Measurements from ENCODE around the gene CCDC197.

CCDC197 gene

GRCh38 chr14:94040796-94041195, 43.7 kb downstream of the CCDC197 start:
- Mint-ChIP-seq H3K36me3 (ENCODE audit: low read depth) (peaks cover 4% of the 10 kb centered on the region), H3K9me3 (no peaks in the 10 kb centered on the region), H3K27me3 (no peaks in the 10 kb centered on the region), H3K4me3 (no peak overlapping the region), H3K27ac (no peak overlapping the region), H3K4me1 (peaks cover 3% of the 10 kb centered on the region)
- ATAC-seq = no peak
- DNase-seq = no peak

GRCh38 chr14:94041551-94042346, 44.6 kb downstream of the CCDC197 start:
- DNase-seq (no peak), ATAC-seq (no peak)
- Mint-ChIP-seq H3K36me3 (ENCODE audit: low read depth) (peaks cover 4% of the 10 kb centered on the region), H3K9me3 (no peaks in the 10 kb centered on the region), H3K27me3 (no peaks in the 10 kb centered on the region), H3K4me3 (no peak overlapping the region), H3K4me1 (peaks cover 1% of the 10 kb centered on the region), H3K27ac (no peak overlapping the region)

DNA sequence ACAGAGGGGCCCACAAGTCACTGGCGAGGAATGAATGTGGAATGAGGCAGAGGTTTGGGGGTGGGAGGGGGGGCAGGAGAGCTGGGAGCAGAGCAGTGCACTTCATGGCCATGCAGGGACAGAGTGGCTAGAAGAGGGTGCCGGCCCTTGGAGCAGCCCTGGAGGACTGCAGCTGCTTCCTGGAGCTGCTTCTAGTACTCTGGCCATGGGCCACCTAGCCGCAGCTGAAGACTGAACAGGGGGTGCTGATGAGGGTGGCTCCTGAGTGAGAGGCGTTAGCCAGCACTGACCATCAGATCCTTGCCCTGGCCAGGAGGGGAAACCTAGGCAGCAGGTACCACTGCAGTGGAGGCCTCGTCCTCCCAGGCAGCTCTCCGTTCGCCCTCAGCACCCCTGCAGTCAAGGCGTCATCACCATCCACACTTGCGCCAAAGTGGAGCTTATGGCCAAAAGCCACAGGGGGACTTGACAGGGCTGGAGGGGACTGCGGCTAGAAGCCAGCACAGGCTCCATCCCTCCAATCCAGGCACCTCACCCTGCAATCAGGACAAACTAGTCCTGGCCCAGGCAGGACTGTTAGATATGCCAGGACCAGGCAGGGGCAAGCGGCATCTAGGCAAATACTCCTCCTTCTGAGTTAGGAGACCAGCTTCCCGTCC, 45.5 kb downstream of the CCDC197 start:
- ATAC-seq (no peak), DNase-seq (no peak)
- peaks cover 10% of the 10 kb centered on the region for H3K36me3 Mint-ChIP-seq (ENCODE audit: low read depth)
- no peak overlapping the region for H3K27ac Mint-ChIP-seq
- no peak overlapping the region for H3K4me3 Mint-ChIP-seq
- no peaks in the 10 kb centered on the region for H3K27me3 Mint-ChIP-seq
- H3K4me1 Mint-ChIP-seq = no peaks in the 10 kb centered on the region
- no peaks in the 10 kb centered on the region for H3K9me3 Mint-ChIP-seq

GRCh38 chr14:94043111-94043755, 46.1 kb downstream of the CCDC197 start:
- DNase-seq = no peak
- Mint-ChIP-seq H3K4me3 (no peak overlapping the region), H3K27me3 (no peaks in the 10 kb centered on the region), H3K9me3 (no peaks in the 10 kb centered on the region), H3K36me3 (ENCODE audit: low read depth) (peaks cover 16% of the 10 kb centered on the region), H3K4me1 (no peaks in the 10 kb centered on the region), H3K27ac (peak overlapping the region; percentile 27)
- ATAC-seq = no peak

GRCh38 chr14:94043756-94044475, 46.8 kb downstream of the CCDC197 start:
- Mint-ChIP-seq H3K4me3 (no peak overlapping the region), H3K27ac (peak overlapping the region; percentile 27), H3K9me3 (no peaks in the 10 kb centered on the region), H3K36me3 (ENCODE audit: low read depth) (peaks cover 20% of the 10 kb centered on the region), H3K27me3 (no peaks in the 10 kb centered on the region), H3K4me1 (no peaks in the 10 kb centered on the region)
- DNase-seq = no peak
- ATAC-seq = no peak

DNA sequence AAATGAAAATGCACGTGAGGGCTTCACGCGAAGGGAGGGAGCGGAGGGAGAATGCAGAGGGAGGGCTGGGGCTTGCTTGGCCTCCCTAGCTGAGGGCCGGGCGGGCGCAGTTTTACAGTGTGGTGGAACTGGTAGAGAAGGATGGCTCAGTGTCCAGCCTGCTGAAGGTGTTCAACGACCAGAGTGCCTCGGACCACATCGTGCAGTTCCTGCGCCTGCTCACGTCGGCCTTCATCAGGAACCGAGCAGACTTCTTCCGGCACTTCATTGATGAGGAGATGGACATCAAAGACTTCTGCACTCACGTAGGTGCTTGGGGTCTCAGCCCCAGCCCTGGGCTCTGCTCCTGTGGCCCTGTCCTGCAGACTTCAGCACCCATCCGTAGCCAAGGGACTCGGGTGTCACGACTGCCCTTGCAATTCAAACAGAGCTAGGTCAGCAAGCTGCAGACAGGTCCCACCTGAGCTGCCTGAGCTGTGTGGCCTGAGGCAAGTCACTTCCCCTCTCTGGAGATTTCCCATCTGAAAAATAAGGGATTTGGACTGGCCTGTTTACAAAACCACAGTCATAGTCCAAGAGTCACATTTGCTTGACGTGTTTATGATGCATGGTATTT, 47.5 kb downstream of the CCDC197 start:
- no peak for ATAC-seq
- H3K9me3 Mint-ChIP-seq = no peaks in the 10 kb centered on the region

DNA sequence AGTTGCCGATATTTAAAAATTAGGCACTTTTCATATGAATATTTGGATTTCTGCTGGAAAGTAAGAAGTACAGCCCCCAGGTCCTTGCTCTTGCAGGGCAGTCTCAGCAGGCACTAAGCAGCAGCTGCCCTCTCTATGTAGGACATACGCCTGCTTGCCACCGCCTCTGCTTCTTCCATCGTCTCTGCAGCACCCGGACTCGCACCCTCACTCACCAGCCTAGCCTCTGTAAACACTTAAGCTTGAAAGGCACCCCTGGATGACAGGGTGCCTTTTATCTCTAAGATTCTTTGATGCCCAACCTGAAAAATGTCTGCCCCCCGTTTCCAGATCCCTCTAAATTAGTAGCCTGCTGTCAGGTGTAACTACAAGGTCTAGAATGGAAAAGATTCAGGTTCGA, 48.0 kb downstream of the CCDC197 start:
- Mint-ChIP-seq H3K4me1 (no peaks in the 10 kb centered on the region), H3K27ac (no peak overlapping the region), H3K4me3 (no peak overlapping the region), H3K36me3 (ENCODE audit: low read depth) (peaks cover 23% of the 10 kb centered on the region), H3K9me3 (no peaks in the 10 kb centered on the region), H3K27me3 (no peaks in the 10 kb centered on the region)
- DNase-seq (no peak), ATAC-seq (no peak)

More for the DNA sequence above, 47.5 kb downstream of the CCDC197 start:
- DNase-seq = no peak
- H3K27me3 Mint-ChIP-seq = no peaks in the 10 kb centered on the region
- H3K36me3 Mint-ChIP-seq (ENCODE audit: low read depth) = peaks cover 20% of the 10 kb centered on the region
- H3K4me3 Mint-ChIP-seq = no peak overlapping the region
- no peaks in the 10 kb centered on the region for H3K4me1 Mint-ChIP-seq
- H3K27ac Mint-ChIP-seq = no peak overlapping the region

DNA sequence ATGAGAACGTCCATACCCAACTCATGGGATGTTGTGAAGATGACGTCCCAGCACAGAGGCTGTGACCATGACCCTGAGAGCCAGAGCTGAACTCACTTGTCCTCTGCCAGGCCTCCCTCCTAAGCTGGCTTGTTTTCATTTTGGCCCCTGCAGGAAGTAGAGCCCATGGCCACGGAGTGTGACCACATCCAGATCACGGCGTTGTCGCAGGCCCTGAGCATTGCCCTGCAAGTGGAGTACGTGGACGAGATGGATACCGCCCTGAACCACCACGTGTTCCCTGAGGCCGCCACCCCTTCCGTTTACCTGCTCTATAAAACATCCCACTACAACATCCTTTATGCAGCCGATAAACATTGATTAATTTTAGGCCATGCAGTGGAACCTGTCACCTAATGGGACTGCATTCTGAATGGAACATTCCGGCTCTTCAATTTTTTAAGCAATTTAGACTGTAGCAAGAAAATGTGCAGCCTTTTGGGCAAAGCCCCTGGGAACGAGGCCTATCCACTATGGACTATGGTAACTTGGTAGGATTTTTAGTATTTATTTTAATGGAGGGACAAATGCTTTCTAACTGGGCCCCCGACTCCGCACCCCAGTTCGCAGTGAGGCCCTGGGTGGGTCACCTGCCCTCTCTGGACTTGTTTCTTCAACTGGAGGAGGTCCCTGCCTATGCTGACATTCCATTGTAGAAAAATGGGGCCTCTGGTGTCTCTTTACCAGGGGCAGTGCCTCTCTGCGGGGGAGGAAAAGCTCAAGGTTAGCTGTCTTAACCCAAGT, 48.7 kb downstream of the CCDC197 start:
- Mint-ChIP-seq H3K4me3 (no peak overlapping the region), H3K27ac (no peak overlapping the region), H3K9me3 (no peaks in the 10 kb centered on the region), H3K36me3 (ENCODE audit: low read depth) (peaks cover 29% of the 10 kb centered on the region), H3K27me3 (no peaks in the 10 kb centered on the region), H3K4me1 (no peaks in the 10 kb centered on the region)
- DNase-seq (no peak), ATAC-seq (no peak)

- H3K4me1 Mint-ChIP-seq = no peaks in the 10 kb centered on the region
- no peaks in the 10 kb centered on the region for H3K27me3 Mint-ChIP-seq
- peaks cover 39% of the 10 kb centered on the region for H3K36me3 Mint-ChIP-seq (ENCODE audit: low read depth)
- H3K9me3 Mint-ChIP-seq = no peaks in the 10 kb centered on the region
- no peak overlapping the region for H3K27ac Mint-ChIP-seq
- no peak for DNase-seq
- ATAC-seq = no peak
- H3K4me3 Mint-ChIP-seq = no peak overlapping the region
These were observed 49.7 kb downstream of the CCDC197 start for GRCh38 chr14:94046696-94047250.

DNA sequence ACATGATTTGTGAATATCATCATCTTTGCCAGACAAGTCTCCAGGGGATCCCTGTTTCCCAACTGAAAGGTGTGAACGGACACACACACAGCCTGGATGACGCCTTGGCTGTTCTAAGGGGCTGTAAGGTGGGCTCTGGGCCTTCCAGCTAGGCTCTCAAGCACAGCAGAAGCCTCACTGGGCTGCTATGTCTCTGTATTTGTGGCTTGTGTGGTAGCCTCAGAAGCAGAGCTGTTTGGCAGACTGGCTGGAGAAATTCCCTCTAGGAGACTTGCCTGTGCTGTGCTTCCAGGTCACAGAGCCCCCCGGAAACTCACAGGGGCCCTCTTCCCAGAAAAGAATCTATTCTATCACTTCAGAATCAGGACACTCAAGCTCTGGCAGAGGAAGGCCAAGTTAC, 50.5 kb downstream of the CCDC197 start:
- DNase-seq (no peak), ATAC-seq (no peak)
- Mint-ChIP-seq H3K36me3 (ENCODE audit: low read depth) (peaks cover 47% of the 10 kb centered on the region), H3K4me3 (no peak overlapping the region), H3K4me1 (peaks cover 2% of the 10 kb centered on the region), H3K27me3 (no peaks in the 10 kb centered on the region), H3K27ac (no peak overlapping the region), H3K9me3 (no peaks in the 10 kb centered on the region)

- no peaks in the 10 kb centered on the region for H3K9me3 Mint-ChIP-seq
- H3K4me1 Mint-ChIP-seq = peaks cover 3% of the 10 kb centered on the region
- no peaks in the 10 kb centered on the region for H3K27me3 Mint-ChIP-seq
- no peak overlapping the region for H3K4me3 Mint-ChIP-seq
- DNase-seq (no peak), ATAC-seq (no peak)
- peaks cover 51% of the 10 kb centered on the region for H3K36me3 Mint-ChIP-seq (ENCODE audit: low read depth)
- H3K27ac Mint-ChIP-seq = no peak overlapping the region
These were observed 51.9 kb downstream of the CCDC197 start for GRCh38 chr14:94048691-94049624.

- H3K9me3 Mint-ChIP-seq = no peaks in the 10 kb centered on the region
- H3K4me3 Mint-ChIP-seq = no peak overlapping the region
- H3K27me3 Mint-ChIP-seq = no peaks in the 10 kb centered on the region
- H3K4me1 Mint-ChIP-seq = peaks cover 3% of the 10 kb centered on the region
- ATAC-seq = no peak
- DNase-seq = no peak
- peaks cover 57% of the 10 kb centered on the region for H3K36me3 Mint-ChIP-seq (ENCODE audit: low read depth)
- no peak overlapping the region for H3K27ac Mint-ChIP-seq
These were observed 52.5 kb downstream of the CCDC197 start for GRCh38 chr14:94049625-94050023.

All from activated naive CD8-positive, alpha-beta T cell treated with anti-CD3 and anti-CD28 coated beads, Interleukin-2, amount 50 U/mL, for 24 hours (primary cell).